Measurements from ENCODE around the gene RAB3B.
"Not testable (repeated sequence)": the region's sequence is repeated elsewhere in the genome, so short reads cannot be mapped to it uniquely, and the experiment has no call there.

Gene RAB3B

GRCh38 chr1:51969038-51969705 is 21.3 kb downstream of the RAB3B start:
- no peak for TF ChIP-seq POLR2A (IDR thresholded peaks at IDR 0.05; ENCODE audit: low read length)
- no peak for TF ChIP-seq GATA1 (IDR thresholded peaks at IDR 0.05; ENCODE audit: low read depth, low read length)
- DNase-seq = no peak

GRCh38 chr1:51968632-51969031 is 21.9 kb downstream of the RAB3B start:
- TF ChIP-seq GATA1 (IDR thresholded peaks at IDR 0.05; ENCODE audit: low read depth, low read length) = no peak
- no peak for TF ChIP-seq POLR2A (IDR thresholded peaks at IDR 0.05; ENCODE audit: low read length)
- DNase-seq = no peak

DNA sequence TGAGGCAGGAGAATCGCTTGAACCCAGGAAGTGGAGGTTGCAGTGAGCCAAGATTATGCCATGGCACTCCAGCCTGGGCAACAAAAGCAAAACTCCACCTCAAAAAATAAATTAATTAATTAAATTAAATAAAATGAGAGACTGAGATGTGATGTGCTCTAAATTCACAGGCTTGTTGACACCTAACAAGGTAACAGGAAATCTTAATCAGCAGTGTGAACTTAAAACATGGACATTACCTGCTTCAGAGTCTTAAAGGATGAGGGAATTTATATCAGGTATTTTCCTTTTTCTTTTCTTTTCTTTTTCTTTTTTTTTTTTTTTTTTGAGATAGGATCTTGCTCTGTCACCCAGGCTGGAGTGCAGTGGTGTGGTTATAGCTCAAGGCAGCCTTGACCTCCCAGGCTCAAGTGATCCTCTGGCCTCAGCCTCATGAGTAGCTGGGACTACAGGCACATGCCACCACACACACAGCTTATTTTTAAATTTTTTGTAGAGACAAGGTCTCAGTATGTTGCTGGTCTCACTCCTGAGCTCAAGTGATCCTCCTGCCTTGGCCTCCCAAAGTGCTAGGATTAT is 23.2 kb downstream of the RAB3B start:
- not testable (repeated sequence) for DNase-seq

DNA sequence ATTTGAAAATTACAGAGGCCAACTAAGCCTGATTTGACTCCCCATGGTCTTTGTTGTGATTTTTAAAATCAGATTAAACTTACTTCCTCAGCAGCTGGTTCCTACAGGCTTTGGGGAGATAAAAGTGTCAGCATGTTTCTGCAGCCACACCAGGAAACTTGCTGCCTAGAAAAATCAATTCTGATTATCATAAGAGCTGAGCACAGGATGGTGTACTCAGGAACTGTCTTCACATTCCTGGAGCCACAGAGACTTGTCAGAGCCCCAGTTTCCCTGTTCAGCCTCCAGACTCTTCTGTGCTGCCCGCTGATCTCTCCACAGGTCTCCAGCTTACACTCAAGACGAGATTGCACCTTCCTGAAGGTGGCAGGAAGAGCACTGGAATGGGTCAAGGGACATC is 23.9 kb downstream of the RAB3B start:
- no peak for DNase-seq
- TF ChIP-seq POLR2A (IDR thresholded peaks at IDR 0.05; ENCODE audit: low read length) (no peak), GATA1 (IDR thresholded peaks at IDR 0.05; ENCODE audit: low read depth, low read length) (no peak)

GRCh38 chr1:51964309-51964696 is 26.2 kb downstream of the RAB3B start:
- TF ChIP-seq POLR2A (IDR thresholded peaks at IDR 0.05; ENCODE audit: low read length) (no peak), GATA1 (IDR thresholded peaks at IDR 0.05; ENCODE audit: low read depth, low read length) (no peak)

DNA sequence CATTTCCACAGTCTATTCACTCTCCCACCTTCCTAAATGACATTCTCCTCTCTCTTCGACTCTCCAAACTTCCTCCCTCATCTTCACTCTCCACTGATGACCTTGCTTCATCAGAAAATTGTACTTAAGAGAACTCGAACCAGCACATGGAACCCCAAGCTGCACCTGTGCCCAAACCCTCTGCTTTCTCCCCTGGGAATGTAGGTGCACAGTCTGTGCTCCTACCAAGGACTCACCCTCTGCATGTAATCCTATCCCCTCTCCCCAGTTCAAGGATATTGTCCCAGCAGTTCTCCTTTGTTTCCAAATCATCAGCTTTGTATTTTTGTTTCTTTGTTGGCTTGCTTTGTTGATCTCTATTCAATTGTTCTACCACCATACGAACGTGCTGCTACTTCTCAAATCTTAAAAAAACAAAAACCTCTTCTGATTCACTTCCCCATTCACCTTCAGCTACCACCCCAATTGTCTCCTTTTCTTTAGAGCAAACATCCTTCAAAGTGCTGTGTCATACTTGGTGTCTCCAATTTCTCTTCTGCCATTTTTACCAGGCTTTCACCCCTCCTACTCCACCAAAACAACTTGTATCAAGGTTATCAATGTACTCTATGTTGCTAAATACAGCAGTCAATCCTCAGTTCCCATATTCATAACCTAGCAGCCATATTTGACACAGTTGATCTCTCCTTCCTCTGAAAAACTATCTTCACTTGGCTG is 26.8 kb downstream of the RAB3B start:
- TF ChIP-seq POLR2A (IDR thresholded peaks at IDR 0.05; ENCODE audit: low read length) = no peak
- TF ChIP-seq GATA1 (IDR thresholded peaks at IDR 0.05; ENCODE audit: low read depth, low read length) = no peak
- no peak for DNase-seq

More at GRCh38 chr1:51964309-51964696, 26.2 kb downstream of the RAB3B start:
- no peak for DNase-seq

DNA sequence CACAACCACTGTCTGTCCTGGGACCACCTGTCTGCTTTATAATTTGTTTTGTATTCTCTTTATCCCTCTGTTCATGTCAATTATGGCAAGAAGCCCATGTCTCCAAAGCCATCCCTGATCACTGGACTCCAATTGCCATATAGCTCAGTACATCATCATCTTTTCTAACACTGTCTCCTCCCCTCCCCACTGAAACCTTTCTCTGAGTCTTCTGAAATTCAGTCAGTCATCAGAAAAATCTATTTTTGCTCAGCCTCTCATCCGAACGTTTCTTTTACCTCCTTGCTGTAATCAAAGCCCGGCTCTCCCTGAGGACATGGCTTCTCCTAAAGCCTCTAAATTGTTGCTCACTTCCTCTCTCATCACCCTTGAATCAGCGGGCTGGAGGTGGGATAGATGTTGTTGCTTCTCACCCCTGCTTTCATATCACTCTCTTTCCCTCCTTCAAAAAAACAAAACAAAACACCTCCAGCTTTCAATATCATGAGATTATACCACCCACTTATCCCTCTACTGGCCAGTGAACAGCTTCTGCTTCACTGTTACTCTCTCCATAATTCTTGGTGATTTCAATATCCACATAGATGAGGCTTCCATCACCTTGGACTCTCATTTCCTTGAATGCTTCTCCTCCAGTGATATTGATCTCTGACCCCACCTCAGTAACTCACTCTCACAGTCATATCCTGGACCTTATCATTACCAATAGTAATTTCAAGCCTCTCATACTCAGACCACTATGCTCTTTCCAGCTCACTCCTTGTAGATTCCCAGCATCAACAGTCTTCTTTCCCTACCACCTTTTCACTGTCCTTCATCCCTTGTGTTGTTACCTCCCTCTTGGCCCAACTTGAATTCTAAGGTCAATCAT is 27.8 kb downstream of the RAB3B start:
- no peak for DNase-seq
- TF ChIP-seq GATA1 (IDR thresholded peaks at IDR 0.05; ENCODE audit: low read depth, low read length) (no peak), POLR2A (IDR thresholded peaks at IDR 0.05; ENCODE audit: low read length) (no peak)

DNA sequence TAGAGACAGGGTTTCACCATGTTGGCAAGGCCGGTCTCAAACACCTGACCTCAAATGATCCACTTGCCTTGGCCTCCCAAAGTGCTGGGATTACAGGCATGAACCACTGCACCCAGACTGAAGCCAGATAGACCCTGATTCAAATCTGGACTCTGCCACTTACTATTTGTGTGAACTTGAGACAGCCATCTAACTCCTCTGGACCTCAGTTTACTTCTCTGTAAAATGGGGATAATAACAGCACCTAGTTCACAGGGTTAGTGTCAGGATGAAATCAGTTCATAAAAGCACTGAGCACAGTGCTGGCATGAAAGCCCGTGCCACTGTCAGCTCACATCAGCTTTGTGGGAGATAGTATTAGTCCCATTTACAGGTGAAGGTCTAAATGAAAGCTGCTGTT is 28.5 kb downstream of the RAB3B start:
- DNase-seq = no peak
- TF ChIP-seq GATA1 (IDR thresholded peaks at IDR 0.05; ENCODE audit: low read depth, low read length) = no peak
- no peak for TF ChIP-seq POLR2A (IDR thresholded peaks at IDR 0.05; ENCODE audit: low read length)

- no peak for DNase-seq
- no peak for TF ChIP-seq POLR2A (IDR thresholded peaks at IDR 0.05; ENCODE audit: low read length)
- TF ChIP-seq GATA1 (IDR thresholded peaks at IDR 0.05; ENCODE audit: low read depth, low read length) = no peak
Measured at GRCh38 chr1:51961231-51961630, 29.3 kb downstream of the RAB3B start.

DNA sequence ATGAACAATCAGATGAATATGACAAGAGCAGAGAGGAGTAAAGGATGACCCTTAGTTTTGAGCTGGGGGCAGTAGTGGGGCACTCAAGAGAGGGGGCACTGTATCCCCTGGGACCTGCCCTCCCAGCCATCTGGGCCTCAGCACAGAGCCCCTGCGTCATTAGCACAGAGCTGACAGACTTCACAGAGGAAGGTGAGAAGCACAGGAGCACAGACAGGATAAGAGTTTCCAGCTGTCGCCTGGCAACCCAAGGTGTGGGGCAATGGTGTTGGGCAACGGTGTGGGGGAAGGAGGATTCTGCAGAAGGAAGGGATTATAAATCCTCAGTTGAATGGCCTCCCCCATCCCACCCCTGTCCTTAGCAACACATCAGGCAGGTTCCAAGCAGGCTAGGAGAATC is 30.2 kb downstream of the RAB3B start:
- TF ChIP-seq POLR2A (IDR thresholded peaks at IDR 0.05; ENCODE audit: low read length) = no peak
- TF ChIP-seq GATA1 (IDR thresholded peaks at IDR 0.05; ENCODE audit: low read depth, low read length) = no peak
- no peak for DNase-seq

- DNase-seq = no peak
- TF ChIP-seq POLR2A (IDR thresholded peaks at IDR 0.05; ENCODE audit: low read length) = no peak
- TF ChIP-seq GATA1 (IDR thresholded peaks at IDR 0.05; ENCODE audit: low read depth, low read length) = no peak
Measured at GRCh38 chr1:51958824-51959223, 31.7 kb downstream of the RAB3B start.

DNA sequence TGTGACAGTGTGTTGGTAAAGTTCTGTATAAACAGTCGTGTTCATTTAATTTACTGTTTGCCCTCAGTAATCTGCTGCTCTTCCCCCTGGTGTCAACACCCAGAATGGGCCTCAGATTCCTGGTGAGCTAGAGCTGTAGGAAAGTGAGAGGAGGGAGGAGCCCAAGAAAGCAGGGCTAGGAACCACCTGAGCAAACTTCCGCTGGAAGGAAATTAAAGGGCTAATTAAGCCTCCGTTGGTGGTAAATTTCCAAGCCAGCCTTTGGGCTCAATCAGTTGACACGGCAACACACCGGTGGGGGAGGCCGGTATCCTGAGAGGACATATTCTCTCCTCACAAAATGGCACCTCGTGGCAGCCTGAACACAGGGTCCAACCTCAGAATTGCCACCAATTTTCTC is 32.9 kb downstream of the RAB3B start:
- TF ChIP-seq POLR2A (IDR thresholded peaks at IDR 0.05; ENCODE audit: low read length) = no peak
- no peak for TF ChIP-seq GATA1 (IDR thresholded peaks at IDR 0.05; ENCODE audit: low read depth, low read length)
- no peak for DNase-seq

- TF ChIP-seq POLR2A (IDR thresholded peaks at IDR 0.05; ENCODE audit: low read length) (no peak), GATA1 (IDR thresholded peaks at IDR 0.05; ENCODE audit: low read depth, low read length) (no peak)
Measured at GRCh38 chr1:51956528-51957509, 33.7 kb downstream of the RAB3B start.

More at GRCh38 chr1:51956528-51957509, 33.7 kb downstream of the RAB3B start:
- no peak for DNase-seq

All from erythroblast (primary cell).